ENCODE results near the gene RAB11FIP3.
A peak's percentile ranks its signal among the peaks of the same experiment; 100 is the strongest.

RAB11FIP3 gene

DNA sequence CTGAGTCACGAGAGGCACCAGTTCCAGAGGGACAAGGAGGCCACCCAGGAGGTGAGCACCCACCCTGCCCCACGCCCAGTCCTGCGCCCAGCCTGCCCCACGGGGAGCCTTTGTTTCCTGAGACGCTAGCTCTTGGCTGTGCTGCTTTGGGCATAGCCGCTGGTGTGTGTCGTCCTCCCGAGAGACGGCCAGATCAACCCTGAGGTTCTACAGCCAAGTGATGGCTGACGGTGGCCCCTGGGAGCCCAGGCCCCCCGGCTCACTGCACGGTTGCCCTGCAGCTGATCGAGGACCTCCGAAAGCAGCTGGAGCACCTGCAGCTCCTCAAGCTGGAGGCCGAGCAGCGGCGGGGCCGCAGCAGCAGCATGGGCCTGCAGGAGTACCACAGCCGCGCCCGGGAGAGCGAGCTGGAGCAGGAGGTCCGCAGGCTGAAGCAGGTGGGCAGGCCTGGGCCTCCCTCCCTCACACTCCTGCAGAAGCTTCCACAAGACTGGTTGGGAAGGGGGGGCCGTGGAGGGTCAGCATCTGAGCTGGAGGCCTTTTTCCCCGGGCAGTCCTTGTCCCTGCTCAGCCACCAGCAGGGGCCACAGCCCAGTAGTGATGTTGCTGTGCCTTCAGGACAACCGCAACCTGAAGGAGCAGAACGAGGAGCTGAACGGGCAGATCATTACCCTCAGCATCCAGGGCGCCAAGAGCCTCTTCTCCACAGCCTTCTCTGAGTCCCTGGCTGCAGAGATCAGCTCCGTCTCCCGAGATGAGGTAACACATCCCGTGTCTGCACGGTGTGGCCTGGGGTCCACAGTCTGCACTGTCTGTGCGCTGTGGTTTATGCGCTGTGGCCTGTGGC is 94.6 kb downstream of the RAB11FIP3 start:
- DNase-seq, result no peak

DNA sequence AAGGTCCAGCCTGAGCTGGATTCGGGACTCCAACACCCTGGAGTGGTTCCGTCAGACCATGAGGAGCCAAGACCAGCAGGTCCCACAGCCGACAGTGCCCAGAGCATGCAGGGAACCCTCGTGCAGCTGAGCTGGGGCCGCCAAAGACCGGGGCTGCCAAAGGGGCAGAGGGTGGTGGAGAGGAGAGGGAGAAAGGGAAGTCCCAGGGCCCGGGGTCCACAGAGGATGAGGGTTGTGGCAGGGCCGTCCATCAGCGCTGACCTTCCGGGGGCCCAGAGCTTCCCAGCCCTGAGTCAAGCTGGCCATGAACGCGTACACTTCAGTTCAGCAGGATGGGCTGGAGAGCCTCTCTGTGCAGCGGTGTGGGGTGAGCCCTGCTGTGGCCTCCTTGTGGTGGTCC is 95.4 kb downstream of the RAB11FIP3 start:
- DNase-seq, result no peak

DNA sequence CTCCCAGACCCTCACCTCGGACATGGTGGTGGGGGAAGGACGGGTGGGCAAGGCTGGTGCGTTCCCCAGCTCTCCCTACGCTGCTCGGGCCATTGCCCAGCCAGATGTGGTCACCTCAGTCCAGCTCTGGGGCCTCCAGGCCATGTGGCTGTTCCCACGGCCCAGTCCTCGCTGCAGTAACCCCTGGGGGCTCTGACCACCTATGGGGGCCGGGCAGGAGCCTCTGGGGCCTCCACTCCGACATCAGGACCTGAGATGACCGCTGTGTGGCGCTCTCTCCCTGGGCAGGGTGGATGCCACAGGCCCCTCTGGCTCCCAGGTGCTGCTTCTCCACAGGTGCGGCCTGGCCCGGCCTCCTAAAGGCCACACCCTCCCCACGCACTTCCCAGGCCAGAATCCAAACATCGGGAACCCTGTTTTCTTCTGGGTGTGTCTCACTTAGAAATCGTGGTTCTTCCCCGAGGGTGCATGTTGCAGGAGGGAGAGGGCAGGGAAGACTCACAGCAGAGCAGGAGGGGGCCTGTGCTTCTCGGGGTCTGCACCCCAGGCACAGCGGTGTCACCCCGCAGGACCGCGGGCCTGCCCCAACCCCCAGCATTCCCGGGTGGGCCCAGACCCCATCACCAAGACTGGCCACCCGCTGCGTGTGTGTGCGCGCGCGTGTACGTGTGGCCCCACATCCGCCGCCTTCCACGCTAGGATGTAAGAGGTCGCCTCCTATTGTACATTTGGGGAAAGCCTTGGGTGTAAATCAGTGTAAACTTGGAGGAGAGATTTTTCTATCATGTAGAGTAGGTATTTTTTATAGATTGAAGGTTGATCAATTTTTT is 96.1 kb downstream of the RAB11FIP3 start:
- DNase-seq, result no peak

DNA sequence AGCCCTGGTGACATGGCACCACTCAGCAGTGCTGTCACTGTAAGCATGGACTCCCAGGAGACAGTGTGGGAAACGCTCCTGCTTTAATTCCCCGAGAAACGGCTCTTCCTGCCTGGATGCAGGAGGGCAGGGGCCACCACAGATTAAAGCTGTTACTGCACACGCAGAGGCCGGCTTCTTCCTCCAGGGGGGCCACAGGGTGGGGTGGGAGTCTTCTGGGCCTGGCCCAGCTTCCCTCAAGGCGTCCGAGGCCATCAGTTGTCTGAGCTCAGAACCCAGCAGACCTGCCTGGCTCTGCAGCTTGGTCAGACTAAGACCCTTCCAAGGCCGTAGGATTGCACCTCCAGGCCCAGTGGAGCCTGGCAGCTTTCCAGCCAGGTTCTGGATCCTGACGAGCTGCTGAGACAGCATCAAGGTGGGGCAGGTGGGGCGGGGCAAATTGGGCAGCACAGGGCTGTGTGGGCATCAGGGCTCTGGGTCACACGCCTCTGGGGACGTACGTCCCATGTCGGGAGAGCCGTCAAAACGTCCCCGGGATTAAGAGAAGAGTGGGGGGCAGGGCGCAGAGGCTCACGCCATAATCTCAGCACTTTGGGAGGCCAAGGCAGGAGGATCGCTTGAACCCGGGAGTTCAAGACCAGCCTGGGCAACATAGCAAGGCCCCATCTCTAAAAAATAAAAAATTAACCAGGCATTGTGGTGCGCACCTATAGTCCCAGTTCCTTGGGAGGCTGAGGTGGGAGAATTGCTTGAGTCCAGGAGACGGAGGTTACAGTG is 97.1 kb downstream of the RAB11FIP3 start:
- no peak for DNase-seq

DNA sequence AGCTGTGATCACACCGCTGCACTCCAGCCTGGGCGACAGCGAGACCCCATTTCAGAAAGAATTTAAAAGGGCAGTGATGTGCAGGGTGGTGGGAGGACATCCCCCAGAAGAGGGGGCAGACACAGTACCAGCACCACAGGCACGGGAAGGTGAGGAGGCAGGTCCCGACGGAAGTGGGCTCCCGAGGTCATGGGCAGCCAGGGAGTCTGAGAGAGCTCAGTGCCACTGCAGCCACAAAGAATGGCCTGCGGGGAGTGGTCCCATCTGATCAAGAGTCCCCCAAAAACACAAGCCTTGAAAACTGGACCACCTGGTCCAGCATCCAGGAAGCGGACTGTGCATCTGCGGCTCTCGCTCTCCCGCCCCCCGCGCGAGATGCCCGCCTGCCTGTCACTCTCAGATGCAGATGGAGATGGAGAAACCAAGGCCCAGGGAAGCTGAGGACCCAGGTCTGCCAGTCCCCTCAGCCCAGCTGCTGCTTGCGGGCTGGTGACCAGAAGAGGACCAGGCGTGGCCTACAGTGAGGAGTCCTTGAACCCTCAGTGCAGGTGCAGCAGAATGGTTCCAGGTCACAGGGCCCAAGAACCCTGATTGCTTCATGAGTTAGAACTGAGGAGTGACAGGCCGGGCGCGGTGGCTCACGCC is 97.8 kb downstream of the RAB11FIP3 start:
- DNase-seq, result no peak

DNA sequence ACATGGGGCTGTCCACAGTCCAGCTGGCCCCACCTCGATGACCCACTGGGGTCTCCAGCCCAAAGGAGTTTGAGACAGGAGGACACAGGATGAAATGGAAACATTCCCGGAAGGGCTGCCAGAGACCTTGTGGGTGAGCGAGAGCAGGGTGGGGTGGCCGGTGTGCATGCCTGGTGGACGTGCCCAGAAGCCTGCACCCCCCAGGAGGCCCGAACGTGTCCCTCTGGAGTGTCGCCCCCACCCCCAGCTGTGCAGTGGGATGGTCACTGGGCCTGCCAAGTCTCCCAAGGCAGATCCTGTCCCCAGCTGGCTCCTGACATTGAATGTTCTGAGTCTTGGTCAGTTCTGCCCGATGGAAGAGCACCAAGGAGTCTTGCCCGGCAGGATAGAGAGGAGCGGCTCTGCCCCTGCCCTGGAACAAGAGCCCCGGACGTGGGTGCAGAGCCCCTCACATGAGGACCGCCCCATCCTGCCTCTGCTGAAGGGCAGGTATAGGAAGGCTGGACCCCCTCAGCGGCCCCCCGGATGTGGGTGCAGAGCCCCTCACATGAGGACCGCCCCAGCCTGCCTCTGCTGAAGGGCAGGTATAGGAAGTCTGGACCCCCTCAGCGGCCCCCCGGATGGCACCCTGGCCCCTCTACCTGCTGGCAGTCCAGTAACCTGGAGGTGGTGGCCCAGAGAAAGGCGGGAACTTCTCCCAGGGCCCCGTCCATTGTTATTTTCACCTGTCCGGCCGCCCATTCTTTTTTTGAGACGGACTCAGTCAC is 99.0 kb downstream of the RAB11FIP3 start:
- DNase-seq, result no peak

DNA sequence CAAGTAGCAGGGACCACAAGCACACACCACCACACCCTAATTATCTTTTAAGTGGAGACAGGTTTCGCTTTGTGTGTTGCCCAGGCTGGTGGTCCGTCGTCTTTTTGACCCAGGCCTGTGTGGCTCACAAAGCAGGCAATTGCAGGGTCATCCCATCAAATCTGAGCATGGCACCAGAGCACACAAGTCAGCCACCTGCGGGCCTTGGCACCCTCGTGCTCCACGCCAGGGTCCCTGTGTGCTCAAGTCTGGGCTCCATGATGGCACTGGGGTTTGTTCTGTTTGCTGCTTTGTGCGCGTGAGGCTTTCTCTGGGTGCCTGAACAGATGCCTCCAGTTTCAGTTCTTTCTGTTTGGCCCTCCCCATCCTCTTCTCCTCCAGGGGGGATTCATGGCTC is 99.7 kb downstream of the RAB11FIP3 start:
- DNase-seq, result no peak

DNA sequence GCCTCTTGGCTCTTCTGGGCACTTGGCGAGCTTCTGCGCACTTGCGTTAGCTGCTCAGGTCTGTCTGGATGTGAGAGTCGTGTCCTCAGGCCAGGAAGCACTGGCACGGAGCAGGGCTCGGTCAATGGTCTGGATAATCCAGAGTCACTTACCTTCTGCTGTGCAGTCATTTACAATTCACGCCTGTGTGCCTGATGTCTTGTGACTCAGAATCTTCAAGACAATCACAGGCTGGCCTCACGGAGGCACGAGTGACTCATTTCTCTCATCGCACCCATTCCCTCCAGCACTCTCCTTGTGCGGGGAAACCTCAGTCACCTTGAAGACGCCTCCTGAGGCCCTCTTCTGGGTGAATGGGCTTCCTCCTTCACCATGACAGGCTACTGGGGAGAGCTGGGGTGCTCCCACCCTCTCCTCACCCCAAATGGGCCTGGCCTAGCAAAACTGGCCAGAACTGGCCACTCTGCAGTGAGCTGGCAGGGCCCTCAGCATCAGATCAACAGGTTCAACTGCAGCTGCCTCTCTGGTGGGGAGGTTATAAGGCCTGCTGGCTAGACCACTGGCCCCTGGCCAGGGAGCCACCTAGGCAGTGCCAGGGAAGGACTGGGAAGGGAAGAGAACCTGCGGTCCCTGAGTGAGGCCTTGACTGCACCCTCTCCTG is 100.2 kb downstream of the RAB11FIP3 start:
- DNase-seq, result peak; percentile 69

DNA sequence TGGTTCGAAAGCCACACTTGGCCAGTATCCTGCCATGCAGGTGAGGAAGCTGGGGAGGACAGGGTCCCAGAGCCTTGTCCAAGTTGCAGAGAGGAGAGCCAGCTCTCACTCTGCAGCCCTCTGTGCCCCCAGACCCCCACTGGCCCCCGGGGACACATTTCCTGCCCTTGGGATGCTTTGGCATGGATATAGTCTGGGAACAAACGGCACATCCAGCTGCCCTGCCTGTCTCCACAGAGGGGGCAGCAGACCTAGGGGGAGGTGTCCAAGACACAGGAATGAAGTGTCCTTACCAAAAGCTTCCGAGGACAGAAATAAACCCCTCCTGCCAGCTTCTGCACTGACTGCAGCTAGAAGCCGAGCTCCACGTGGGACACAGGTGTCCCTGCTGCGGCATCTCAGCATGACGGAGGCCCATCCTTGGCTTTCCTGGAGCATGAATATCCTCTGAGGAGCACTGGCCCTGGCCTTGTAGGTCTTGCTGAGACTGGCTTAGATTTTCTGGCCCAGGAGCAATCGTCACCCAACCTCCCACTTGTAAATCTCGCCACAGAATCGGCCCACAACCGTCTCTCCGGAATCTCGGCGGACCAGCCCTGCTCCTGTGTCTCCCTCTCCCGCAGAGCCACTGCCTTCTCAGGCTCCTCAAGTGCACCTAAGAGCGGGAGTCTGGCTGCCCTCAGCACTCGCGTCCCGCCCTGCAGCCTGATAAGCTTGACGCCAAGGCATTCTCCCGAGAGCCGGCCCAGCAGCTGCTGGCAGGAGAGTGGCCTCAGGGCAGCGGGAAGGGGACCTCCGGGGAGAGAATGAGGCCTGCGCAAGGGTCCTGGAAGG is 100.9 kb downstream of the RAB11FIP3 start:
- DNase-seq, result peak; percentile 8

DNA sequence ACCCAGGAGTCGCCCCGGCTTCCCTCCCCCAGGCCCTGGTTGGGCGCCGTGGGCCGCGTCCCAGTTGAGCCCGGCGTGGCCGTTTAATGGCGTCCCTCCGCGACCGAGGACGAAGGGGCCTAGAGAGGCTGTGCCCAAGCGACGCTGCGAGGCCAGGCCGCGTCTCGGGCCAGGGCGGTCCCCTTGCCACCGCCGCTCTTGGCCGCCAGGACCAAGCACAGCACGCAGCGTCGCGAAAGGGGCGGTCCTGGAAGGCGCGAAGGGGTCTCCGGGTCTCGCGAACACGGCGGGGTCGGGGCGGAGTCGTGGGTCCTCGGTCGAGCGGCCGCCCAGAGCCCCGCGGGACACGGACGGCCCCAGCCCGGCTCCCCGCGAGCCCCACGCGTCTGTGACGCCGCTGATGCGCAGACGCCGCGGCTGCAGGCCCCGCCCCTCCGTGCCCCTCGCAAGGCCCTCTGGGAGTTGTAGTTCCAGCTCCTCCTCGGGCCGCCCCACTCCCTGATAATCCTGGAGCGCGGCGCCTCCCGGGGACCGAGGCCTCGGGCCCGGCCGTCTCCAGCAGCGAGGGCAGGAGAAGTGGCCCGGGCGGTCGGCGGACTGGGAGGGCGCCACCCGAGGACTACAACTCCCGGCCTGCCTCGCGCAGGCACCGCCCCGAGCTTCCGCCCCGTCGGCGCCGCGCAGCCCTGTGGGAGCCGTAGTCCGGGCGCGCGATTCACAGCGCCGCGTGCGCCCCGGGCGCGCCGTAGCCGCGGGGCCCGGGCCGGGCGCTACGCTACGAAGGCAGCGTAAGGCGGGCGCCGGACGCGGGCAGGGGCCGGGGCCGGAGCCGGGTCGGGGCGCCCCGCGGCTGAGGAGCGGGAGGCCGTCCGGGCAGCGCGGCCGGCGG is 101.8 kb downstream of the RAB11FIP3 start, which contains the start of gene CAPN15:
Gene CAPN15, plus strand, starts transcription at position 698 of the 889 bp plus-strand sequence. CDS start 19,127 bp downstream, outside the sequence.
- DNase-seq, result peak; percentile 81

DNA sequence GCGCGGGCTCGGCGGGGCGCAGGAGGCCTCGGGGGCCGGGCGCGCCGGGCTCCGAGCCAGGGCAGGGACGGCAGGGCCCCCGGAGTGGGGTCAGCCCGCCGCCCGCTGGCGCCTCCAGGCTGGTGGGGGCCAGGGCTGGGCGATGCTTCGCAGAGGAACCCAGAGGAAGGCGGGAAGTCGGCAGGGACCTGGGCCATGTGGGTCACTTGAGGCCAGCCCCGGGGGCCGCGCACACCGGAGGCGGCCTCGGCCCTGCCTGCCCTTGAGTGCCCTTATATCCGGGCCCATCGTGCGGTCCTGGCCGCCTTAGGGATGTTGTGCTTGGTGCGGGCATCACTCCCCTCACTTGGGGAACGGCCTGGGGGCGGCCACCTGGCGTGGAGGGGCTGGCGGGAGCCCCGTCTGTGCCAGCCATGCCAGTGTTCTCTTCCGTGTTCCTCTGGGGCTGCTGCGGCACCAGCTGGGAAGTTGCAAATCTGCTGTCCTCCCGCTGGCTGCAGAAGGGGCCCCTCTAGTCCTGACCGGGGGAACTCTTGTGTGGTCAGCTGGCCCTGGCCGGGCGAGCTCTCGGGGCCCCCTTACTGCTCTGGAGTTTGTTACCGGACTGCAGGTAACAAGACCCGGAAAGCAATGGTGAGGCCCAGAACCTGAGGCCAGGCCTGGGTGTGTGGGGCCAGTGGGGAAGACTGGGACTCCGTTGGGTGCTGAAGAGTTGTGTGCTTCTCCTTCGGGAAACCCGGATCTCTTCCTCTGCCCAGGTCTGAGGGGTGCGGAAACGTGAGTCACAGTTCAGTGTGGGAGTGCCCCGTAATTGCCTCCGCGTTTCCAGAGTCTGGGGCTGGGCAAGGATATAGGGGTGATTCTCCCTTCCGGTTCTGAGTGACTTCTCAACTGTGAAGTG is 102.9 kb downstream of the RAB11FIP3 start:
- peak; percentile 46 for DNase-seq

DNA sequence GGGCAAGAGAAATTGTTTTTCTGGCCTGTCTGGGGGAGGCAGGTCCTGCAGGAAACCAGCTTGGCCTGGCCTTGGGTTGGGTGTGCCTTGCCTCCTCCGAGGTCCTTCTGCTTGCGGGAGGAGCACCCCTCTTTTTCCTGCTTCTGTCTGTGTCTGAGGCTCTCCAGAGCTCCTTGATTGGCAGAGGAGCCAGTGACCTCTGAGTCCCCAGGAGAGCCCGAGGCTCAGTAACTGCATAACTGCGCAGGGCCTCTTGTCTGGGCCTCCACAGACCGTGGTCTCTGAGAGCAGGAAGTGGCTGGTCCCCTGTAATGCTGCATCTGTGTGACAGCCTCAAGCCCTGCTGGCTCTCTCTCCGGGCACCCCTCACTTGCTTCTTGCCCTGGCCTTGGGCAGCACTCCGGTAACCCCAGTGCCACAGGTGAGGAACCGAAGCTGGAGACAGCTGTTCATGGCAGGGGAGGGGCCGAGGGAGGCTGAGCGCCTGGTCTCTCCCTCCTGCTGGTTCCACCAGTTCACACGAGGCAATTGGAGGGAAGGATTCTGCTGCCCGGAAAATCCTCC is 103.6 kb downstream of the RAB11FIP3 start:
- no peak for DNase-seq

DNA sequence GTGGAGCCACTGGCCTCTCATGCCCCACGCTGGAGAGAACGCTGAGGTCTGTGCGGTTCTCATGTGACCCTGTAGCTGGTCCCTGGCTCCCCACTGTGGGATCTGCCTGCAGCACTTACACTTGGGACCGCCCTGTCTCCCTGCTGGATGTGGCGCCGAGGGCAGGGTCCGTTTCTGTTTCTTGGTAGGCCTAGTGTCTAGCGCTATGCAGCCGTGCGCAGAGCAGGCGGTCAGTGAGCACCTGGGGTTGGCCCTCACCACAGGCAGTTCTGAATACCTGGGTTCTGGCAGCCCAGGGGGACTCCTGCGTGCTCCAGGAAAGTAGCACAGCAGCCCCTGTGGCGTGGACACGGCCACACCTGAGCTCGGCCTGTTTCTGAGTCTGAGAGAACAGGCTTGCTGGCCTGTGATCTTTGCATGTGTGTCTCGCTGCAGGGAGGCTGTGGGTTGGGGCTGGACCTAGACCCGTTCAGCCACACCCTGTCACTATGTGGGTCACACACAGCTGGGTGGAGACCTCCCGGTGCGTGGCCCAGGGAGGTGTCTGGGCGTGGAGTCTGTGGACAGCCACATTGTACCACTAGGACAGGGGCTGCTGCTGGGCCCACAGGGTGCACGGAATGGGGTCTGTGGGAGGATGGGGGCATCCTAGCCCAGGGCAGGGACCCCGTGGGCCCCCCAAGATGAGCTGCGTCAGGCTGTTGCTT is 104.8 kb downstream of the RAB11FIP3 start:
- DNase-seq, result no peak

DNA sequence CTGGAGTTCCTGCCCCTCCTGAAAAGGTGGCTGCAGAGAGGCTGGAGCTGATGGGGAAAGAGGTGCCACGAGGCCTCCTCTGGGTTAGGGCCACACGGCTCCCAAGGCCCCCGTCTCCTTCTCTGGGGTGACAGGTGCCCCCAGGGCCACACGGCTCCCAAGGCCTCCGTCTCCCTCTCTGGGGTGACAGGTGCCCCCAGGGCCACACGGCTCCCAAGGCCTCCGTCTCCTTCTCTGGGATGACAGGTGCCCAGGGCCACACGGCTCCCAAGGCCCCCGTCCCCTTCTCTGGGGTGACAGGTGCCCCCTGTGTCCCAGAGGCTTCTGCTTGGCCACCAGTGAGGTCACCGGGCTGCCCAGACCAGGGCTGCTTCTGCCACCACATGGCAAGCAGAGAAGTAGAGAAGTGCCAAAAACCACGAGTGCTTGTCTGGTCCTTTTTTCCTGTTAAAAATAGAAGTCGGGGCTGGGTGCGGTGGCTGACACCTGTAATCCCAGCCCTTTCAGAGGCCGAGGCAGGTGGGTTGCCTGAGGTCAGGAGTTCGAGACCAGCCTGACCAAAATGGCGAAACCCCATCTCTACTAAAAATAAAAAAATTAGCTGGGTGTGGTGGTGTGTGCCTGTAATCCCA is 106.2 kb downstream of the RAB11FIP3 start:
- DNase-seq, result no peak

DNA sequence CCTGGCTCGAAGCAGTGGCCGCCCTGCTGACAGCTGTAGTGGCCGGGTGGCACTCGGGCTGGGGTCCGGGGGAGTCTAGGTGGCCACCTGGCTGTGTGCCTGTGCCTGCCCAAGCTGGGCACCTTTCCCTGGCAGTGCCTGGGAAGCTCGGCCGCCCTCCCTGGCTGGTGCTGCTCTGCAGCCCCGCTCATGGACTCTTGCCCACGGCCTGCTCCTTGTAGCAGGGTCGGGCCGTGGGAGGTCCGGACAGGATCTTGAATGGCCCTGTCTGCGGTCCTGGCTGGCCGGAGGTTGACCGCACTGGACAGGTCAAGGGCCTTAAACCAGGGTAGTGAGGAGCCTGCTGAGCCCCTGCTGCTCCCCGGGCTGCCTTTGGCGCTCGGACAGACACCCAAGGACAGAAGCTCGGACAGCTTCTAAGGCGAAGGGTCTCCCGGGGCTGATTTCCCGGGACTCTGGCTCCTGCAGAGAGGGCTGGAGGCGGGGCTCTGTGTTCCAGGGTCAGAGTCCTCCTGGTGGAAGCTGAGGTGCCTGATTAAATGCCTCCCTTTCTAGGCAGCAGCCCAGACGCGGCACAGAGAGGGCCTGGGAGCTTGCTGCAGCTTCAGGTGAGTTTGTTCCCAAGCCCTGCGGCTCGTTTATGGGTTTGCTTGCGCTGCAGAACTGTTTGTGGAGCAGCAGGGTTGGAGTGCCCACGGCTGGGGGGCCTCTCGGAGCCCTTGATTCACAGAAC is 108.1 kb downstream of the RAB11FIP3 start:
- no peak for DNase-seq

DNA sequence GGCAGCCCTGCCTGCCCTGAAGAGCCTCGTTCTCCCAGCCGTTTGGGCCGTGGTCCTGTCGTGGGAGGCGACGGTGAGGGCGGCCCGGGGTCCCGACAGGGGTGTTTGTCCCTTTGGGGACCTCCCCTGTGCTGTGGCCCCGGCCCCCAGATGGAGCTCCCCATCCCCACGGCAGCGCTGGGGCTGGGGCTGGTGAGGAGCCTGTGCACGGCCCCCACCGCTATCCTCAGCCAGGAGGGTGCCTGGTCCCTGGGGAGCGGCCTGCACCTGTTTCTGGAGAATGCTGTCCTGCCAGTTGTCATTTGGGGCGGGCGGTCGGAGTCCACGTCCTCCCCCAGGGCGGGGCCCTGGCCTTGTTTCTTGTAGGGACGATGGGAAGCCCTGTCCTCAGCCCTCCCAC is 108.7 kb downstream of the RAB11FIP3 start:
- DNase-seq, result no peak

Measured in fibroblast of upper back skin (primary cell).